OCI-LY3 (cell line): Measurements from ENCODE around the gene OR2T5.
"Not testable (repeated sequence)": the region's sequence is repeated elsewhere in the genome, so short reads cannot be mapped to it uniquely, and the experiment has no call there.

Experiments used
- EZH2phosphoT487 ChIP-seq: fragments of 200-600 bp; shearing (Covaris generic); IDR thresholded peaks from 2 replicates; pipeline ENCODE4 v1.6.1; 2018; ENCODE audit warnings: antibody characterized with exemption, mixed run types, low read depth
- TF ChIP-seq, protein P1 (sequence below): fragments of 200-600, 300-600 bp; sonication (generic); IDR thresholded peaks from 2 replicates; pipeline ENCODE4 v1.5.1; 2014; ENCODE audit warnings: antibody characterized with exemption, low read length, low read depth

GRCh38 chr1:248510217-248510616 lies 21.8 kb downstream of the OR2T5 start:
- TF ChIP-seq, protein P1, sequence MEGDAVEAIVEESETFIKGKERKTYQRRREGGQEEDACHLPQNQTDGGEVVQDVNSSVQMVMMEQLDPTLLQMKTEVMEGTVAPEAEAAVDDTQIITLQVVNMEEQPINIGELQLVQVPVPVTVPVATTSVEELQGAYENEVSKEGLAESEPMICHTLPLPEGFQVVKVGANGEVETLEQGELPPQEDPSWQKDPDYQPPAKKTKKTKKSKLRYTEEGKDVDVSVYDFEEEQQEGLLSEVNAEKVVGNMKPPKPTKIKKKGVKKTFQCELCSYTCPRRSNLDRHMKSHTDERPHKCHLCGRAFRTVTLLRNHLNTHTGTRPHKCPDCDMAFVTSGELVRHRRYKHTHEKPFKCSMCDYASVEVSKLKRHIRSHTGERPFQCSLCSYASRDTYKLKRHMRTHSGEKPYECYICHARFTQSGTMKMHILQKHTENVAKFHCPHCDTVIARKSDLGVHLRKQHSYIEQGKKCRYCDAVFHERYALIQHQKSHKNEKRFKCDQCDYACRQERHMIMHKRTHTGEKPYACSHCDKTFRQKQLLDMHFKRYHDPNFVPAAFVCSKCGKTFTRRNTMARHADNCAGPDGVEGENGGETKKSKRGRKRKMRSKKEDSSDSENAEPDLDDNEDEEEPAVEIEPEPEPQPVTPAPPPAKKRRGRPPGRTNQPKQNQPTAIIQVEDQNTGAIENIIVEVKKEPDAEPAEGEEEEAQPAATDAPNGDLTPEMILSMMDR = not testable (repeated sequence)
- TF ChIP-seq EZH2phosphoT487 = not testable (repeated sequence)
